GM21528 (cell line): ENCODE data around the gene SOCS3.

Experiments used
- ATAC-seq: cut with Tn5 transposase; IDR thresholded peaks from one replicate; pipeline ENCODE4 v1.9.1; 2021; ENCODE audit warnings: mild to moderate bottlenecking, moderate library complexity; ENCODE audit not compliant: unreplicated experiment, low FRiP score

Gene SOCS3

GRCh38 chr17:78368854-78369495, 9.1 kb upstream of the SOCS3 start:
- no peak for ATAC-seq

- ATAC-seq, result no peak
Measured at GRCh38 chr17:78368348-78368747, 8.5 kb upstream of the SOCS3 start.

- no peak for ATAC-seq
Measured at GRCh38 chr17:78367193-78367592, 7.3 kb upstream of the SOCS3 start.

GRCh38 chr17:78366109-78366848, 6.4 kb upstream of the SOCS3 start:
- ATAC-seq, result no peak

DNA sequence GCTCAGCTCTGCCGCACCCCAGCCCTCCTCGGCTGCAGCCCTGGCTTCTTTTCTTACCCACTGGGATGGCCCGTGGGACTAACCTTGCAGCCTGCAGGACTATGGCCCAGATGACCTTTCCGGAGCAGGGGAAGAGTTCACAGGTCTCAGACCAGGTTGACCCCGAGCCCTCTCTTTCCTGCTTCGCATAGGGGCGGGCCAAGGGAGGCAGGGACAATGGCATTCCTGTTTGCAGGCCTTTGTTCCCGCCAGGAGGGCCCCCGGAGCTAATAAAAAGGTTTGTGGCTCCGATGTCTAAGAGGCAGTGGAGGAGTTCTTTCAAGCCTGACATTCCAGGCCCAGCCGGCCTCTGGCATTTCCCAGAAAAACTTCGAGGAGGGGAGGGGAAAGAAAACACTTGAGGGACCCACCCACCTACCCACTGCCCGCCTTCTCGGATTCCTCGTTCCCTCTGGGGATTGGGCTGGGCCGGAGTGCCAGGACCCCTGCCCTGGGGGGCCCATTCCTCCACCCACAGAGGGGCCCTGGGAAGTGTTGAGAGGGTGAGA, 5.8 kb upstream of the SOCS3 start:
- no peak for ATAC-seq

GRCh38 chr17:78364436-78365281, 4.8 kb upstream of the SOCS3 start:
- no peak for ATAC-seq

GRCh38 chr17:78362671-78363070, 2.8 kb upstream of the SOCS3 start:
- ATAC-seq, result no peak

- ATAC-seq, result no peak
Measured at GRCh38 chr17:78362232-78362631, 2.4 kb upstream of the SOCS3 start.

- ATAC-seq, result no peak
Measured at GRCh38 chr17:78361225-78361701, 1.4 kb upstream of the SOCS3 start.

DNA sequence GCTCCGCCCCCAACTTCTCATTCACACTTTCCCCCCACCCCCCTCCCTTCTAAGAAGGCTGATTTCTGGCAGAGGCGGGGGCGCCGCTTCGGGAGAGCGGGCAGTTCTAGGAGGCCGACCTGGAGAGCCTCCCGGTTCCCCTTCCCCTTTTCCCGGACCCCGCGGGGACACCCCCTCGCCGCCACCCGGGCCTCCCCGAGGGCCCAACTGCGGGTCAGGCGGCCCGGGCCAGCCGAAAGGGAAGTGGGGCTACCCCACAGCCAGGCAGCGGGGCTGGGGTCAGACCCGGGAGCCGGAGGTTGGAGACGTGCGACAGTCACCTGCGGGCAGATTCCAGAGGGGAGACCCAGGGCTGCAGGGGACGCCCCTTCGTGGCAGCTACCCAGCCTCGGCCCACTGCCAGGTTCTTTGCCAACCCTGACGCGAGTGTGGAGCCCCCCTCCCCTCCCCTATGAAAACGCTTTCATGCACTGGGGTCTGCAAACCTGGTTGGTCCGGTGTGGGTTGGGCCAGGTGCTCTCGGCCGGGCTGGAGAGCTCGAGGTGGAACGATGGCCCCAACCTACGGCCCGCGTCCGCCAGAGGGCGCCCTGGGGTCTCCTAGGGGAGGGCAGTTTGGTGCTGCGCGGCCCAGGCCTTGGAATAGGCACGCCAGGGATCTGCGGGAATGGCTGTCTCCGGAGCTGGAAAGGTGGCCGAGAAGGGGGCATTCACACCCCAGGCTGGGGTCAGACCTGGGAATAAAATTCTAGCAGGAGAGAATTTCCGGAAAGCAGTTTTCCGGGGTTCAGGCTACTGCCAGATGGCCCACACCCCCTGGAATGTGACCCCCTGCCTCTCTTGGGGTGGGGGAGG, 721 bp upstream of the SOCS3 start:
- ATAC-seq, result peak; percentile 31

GRCh38 chr17:78359321-78359996, 418 bp downstream of the SOCS3 start:
- ATAC-seq, result no peak

DNA sequence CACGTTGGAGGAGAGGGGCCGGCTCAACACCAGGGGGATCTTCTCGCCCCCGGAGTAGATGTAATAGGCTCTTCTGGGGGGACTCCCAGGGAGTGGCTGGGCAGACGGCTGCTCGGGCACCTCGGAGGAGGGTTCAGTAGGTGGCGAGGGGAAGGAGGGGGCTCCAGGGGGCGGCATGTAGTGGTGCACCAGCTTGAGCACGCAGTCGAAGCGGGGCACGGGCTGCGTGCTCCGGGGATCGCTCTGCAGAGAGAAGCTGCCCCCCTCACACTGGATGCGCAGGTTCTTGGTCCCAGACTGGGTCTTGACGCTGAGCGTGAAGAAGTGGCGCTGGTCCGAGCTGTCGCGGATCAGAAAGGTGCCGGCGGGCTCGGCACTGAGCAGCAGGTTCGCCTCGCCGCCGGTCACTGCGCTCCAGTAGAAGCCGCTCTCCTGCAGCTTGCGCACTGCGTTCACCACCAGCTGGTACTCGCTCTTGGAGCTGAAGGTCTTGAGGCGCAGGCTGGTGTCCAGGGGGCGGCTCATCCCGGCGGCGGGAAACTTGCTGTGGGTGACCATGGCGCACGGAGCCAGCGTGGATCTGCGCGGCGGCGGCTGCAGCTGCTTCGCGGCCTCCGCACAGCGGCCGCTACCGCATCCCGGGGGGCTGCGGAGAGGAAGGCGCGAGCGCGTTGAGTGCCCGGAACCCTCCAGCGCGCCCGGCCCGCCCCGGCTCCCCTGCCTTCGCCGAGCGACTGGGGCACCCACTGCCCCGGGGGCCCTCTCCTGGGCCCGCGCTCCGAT, 1.1 kb downstream of the SOCS3 start:
- ATAC-seq, result no peak

GRCh38 chr17:78357672-78358537, 2.0 kb downstream of the SOCS3 start:
- no peak for ATAC-seq

- no peak for ATAC-seq
Measured at GRCh38 chr17:78357177-78357586, 2.7 kb downstream of the SOCS3 start.

GRCh38 chr17:78356101-78356713, 3.7 kb downstream of the SOCS3 start:
- ATAC-seq, result peak; percentile 48

GRCh38 chr17:78355701-78356100, 4.2 kb downstream of the SOCS3 start:
- ATAC-seq, result no peak

GRCh38 chr17:78355045-78355641, 4.7 kb downstream of the SOCS3 start:
- no peak for ATAC-seq
